Lung (tissue), 12 donors: Measurements from ENCODE around the gene HIF3A. TPM values are rescaled to one million over a fixed set of nuclear protein-coding genes. Genes with fewer than 3 reads are reported as not detected.
A peak's percentile ranks its signal among the peaks of the same experiment; 100 is the strongest.

Source experiments
- ATAC-seq: fragments of 200-7000 bp; cut with Tn5 transposase; one replicate; pipeline ENCODE4 v1.9.1; 2020; ENCODE audit warnings: moderate number of reproducible peaks; ENCODE audit not compliant: insufficient read depth, low FRiP score
- DNase-seq, 3 donors: peaks; one replicate each; pipeline ENCODE4 v3.0.0-alpha.2; 2013 to 2017
- H3K27ac ChIP-seq, 2 donors: one replicate each; pipeline ENCODE4 v1.5.1; 2013; ENCODE audit warnings: mild to moderate bottlenecking in 2 of 2, moderate library complexity in 2 of 2, control low read depth in 1 of 2, inconsistent platforms in 1 of 2, low read depth in 1 of 2, low read length in 1 of 2
- H3K27me3 ChIP-seq, 3 donors: one replicate each; pipeline ENCODE4 v1.5.1; 2013; ENCODE audit warnings: low read length in 2 of 3; ENCODE audit not compliant: control insufficient read depth in 3 of 3, insufficient read depth in 3 of 3
- H3K36me3 ChIP-seq, 4 donors: one replicate each; pipeline ENCODE4 v1.5.1; 2013; ENCODE audit warnings: low read length in 4 of 4, mild to moderate bottlenecking in 1 of 4, moderate library complexity in 1 of 4; ENCODE audit not compliant: control insufficient read depth in 4 of 4, insufficient read depth in 4 of 4
- H3K4me1 ChIP-seq, 5 donors: one replicate each; pipeline ENCODE4 v1.5.1; 2013; ENCODE audit warnings: low read length in 5 of 5, mild to moderate bottlenecking in 2 of 5, moderate library complexity in 1 of 5; ENCODE audit not compliant: control insufficient read depth in 5 of 5, insufficient read depth in 5 of 5
- H3K4me3 ChIP-seq: one replicate; pipeline ENCODE4 v1.5.1; 2013; ENCODE audit warnings: mild to moderate bottlenecking, control low read depth, moderate library complexity
- H3K9ac ChIP-seq, 2 donors: one replicate each; pipeline ENCODE4 v1.5.1; 2013; ENCODE audit warnings: low read length in 2 of 2, control low read depth in 1 of 2; ENCODE audit not compliant: insufficient read depth in 1 of 2
- H3K9me3 ChIP-seq, 4 donors: one replicate each; pipeline ENCODE4 v1.5.1; 2013; ENCODE audit warnings: low read length in 3 of 4, mild to moderate bottlenecking in 1 of 4, moderate library complexity in 1 of 4; ENCODE audit not compliant: control insufficient read depth in 4 of 4, insufficient read depth in 3 of 4
- CTCF ChIP-seq: IDR thresholded peaks from 2 replicates; pipeline ENCODE4 v1.5.1; 2012; ENCODE audit warnings: mild to moderate bottlenecking; ENCODE audit errors: control extremely low read depth, extremely low read depth
- WGBS, 2 donors: extraction: QIAGEN DNeasy Blood & Tissue Kit; methylation state at CpG; one replicate each; pipeline ENCODE4 v1.1.7; 2013; 5-methylcytosine and 5-hydroxymethylcytosine counted together
- polyA plus RNA-seq, 2 donors: library from polyadenylated mRNA; stranded (reverse); fragments of 200-250 nt; gene quantifications; one replicate each; pipeline ENCODE4 v1.2.1, GENCODE V29; 2013
- total RNA-seq, 2 donors: library from RNA; depleted of rRNA in 1 of 2; stranded (reverse); fragments of >200 nt in 1 of 2; gene quantifications; one replicate each; pipeline ENCODE4 v1.2.1, GENCODE V29; 2014 to 2021
- donor health status: control.
- donor health status: control.
- donor health status: Bipolar disorder and iron deficiency.
- donor health status: healthy.
- donor health status: DM: yes; HTN: yes; CAD: no.

Gene HIF3A
- total and polyA plus RNA-seq, 4 donors: 24.1 to 315 (median 63.4) TPM

GRCh38 chr19:46303322-46303690, 6.5 kb downstream of the HIF3A start:
- Histone ChIP-seq H3K36me3 (peaks cover 6 to 42% (median 25%) of the 10 kb centered on the region in 4 donors), H3K27me3 (no peaks in the 10 kb centered on the region), H3K27ac (peak overlapping the region; percentile 81 to 85), H3K4me1 (peaks cover 5 to 44% (median 17%) of the 10 kb centered on the region in 5 donors), H3K4me3 (no peak overlapping the region), H3K9me3 (no peaks in the 10 kb centered on the region), H3K9ac (peak overlapping the region in 1 of 2 donors; percentile 79)
- 66 to 70% methylated on average over 10 of the region's 10 CpGs for WGBS, 2 donors
- ATAC-seq: no peak
- no peak for TF ChIP-seq CTCF
- peak; percentile 69 to 77 (median 72) for DNase-seq

- 71 to 76% methylated on average over 50 to 56 of the region's 56 CpGs for WGBS, 2 donors
- no peaks in the 10 kb centered on the region for H3K9me3 ChIP-seq
- no peak overlapping the region for H3K9ac ChIP-seq
- H3K27ac ChIP-seq: peak overlapping the region; percentile 81 to 85
- peaks cover 6 to 42% (median 30%) of the 10 kb centered on the region in 4 donors for H3K36me3 ChIP-seq
- H3K4me1 ChIP-seq: peaks cover 5 to 40% (median 17%) of the 10 kb centered on the region in 5 donors
- ATAC-seq (peak; percentile 72), DNase-seq (peak; percentile 85 to 93 (median 88))
- no peaks in the 10 kb centered on the region for H3K27me3 ChIP-seq
- no peak overlapping the region for H3K4me3 ChIP-seq
- TF ChIP-seq CTCF: no peak
These were observed 7.0 kb downstream of the HIF3A start for GRCh38 chr19:46303691-46304397.

GRCh38 chr19:46306501-46306900, 9.7 kb downstream of the HIF3A start:
- no peaks in the 10 kb centered on the region for H3K9me3 ChIP-seq
- H3K27me3 ChIP-seq: no peaks in the 10 kb centered on the region
- TF ChIP-seq CTCF: no peak
- no peak overlapping the region for H3K4me3 ChIP-seq
- DNase-seq: no peak
- peaks cover 15 to 50% (median 35%) of the 10 kb centered on the region in 4 donors for H3K36me3 ChIP-seq
- H3K9ac ChIP-seq: no peak overlapping the region
- no peak for ATAC-seq
- H3K27ac ChIP-seq: no peak overlapping the region
- peaks cover 5 to 17% (median 9%) of the 10 kb centered on the region in 5 donors for H3K4me1 ChIP-seq
- WGBS, 2 donors: 94 to 98% methylated on average over 3 of the region's 3 CpGs

- Histone ChIP-seq H3K27ac (no peak overlapping the region), H3K4me3 (no peak overlapping the region), H3K27me3 (no peaks in the 10 kb centered on the region), H3K4me1 (peaks cover 0 to 7% (median under 1%) of the 10 kb centered on the region in 5 donors), H3K9me3 (no peaks in the 10 kb centered on the region), H3K36me3 (peaks cover 22 to 57% (median 42%) of the 10 kb centered on the region in 4 donors), H3K9ac (no peak overlapping the region)
- ATAC-seq: no peak
- no peak for DNase-seq
- TF ChIP-seq CTCF: no peak
- 90 to 95% methylated on average over 15 of the region's 15 CpGs for WGBS, 2 donors
These were observed 11.7 kb downstream of the HIF3A start for GRCh38 chr19:46308510-46308909.
